ENCODE results near the gene FLNC. TPM values are rescaled to one million over a fixed set of nuclear protein-coding genes. Genes with fewer than 3 reads are reported as not detected.
A peak's percentile ranks its signal among the peaks of the same experiment; 100 is the strongest.

Gene FLNC
- total and polyA plus RNA-seq, 9 of the 15 experiments (the other 6 are each of a cell fraction or from before 2014, with no cell fraction given) = 0.90 to 155 (median 28.8) TPM

GRCh38 chr7:128844777-128845311 is 14.6 kb downstream of the FLNC start:
- no peak for FAIRE-seq
- Histone ChIP-seq H4K20me1 (replicated peaks; ENCODE audit: control insufficient read depth, insufficient read depth, low read length) (peaks cover 25% of the 10 kb centered on the region), H3K9ac (ENCODE audit: insufficient read depth in 1 of 2, low read depth in 2 of 2, low read length in 2 of 2) (peak overlapping the region in 1 of 2 experiments; percentile 73; a peak in 2 of 4 replicates), H3K4me1 (replicated peaks in 1 of 2; ENCODE audit: control insufficient read depth in 2 of 2, insufficient read depth in 2 of 2, low read length in 2 of 2) (peaks cover 0 to 43% of the 10 kb centered on the region in 2 experiments; a peak in 2 of 5 replicates), H3K36me3 (ENCODE audit: control insufficient read depth, insufficient read depth, low read length) (peaks cover 100% of the 10 kb centered on the region; the same call in 2 of the 3 replicates), H3K9me3 (replicated peaks; ENCODE audit: control insufficient read depth, insufficient read depth, low read depth, low read length) (no peaks in the 10 kb centered on the region), H3K4me2 (ENCODE audit: insufficient read depth, low read length) (no peak overlapping the region), H3K79me2 (ENCODE audit: control insufficient read depth, insufficient read depth, low read length) (no peaks in the 10 kb centered on the region), H3K9me1 (ENCODE audit: control insufficient read depth, insufficient read depth, low read length) (peaks cover 10% of the 10 kb centered on the region), H3K27me3 (ENCODE audit: control insufficient read depth in 2 of 2, insufficient read depth in 2 of 2, low read length in 2 of 2) (no peaks in the 10 kb centered on the region), H2AFZ (ENCODE audit: low read depth, low read length) (no peak overlapping the region), H3K4me3 (no peak overlapping the region), H3K27ac (ENCODE audit: extremely low read depth, low read depth, low read length) (no peak overlapping the region)
- 94% methylated on average over 25 of the region's 25 CpGs for WGBS (ENCODE audit: insufficient coverage, low coverage, missing lambda C conversion rate)
- in situ Hi-C loops (cut with MboI) (no loop called here), intact Hi-C loops (cut with micrococcal nuclease) (no loop called here)
- ChIA-PET POLR2A (interaction anchor here (0.7 to 1.7 kb wide), 6 partner anchors 8 to 167 kb away, joined by 3 to 6 read pairs (median 4); no protein-coding TSS in a partner anchor), CTCF (ENCODE audit: low intra/inter-chr PET ratio) (no interaction called here)
- BruUV-seq (replicated peaks) = no TSS peak
- DNase-seq (ENCODE audit: extremely low read depth in 1 of 4, low spot score in 3 of 4) = no peak
- no peak for TF ChIP-seq PRMT5 (CRISPR knock-in tag; IDR thresholded peaks at IDR 0.05)
- no peak for TF ChIP-seq NR2C1 (IDR thresholded peaks at IDR 0.05)
- no peak for TF ChIP-seq NR2C1 (tag; IDR thresholded peaks at IDR 0.05)
- TF ChIP-seq POLR2G (IDR thresholded peaks at IDR 0.05; ENCODE audit: low read depth, low read length) = peak; percentile 77
- TF ChIP-seq ARID3B (CRISPR knock-in tag; IDR thresholded peaks at IDR 0.05; ENCODE audit: borderline replicate concordance) = no peak
- peak; percentile 61 for TF ChIP-seq RBFOX2 (IDR thresholded peaks at IDR 0.05; ENCODE audit: low read depth, low read length)
- no peak for TF ChIP-seq SMC3 (conservative IDR thresholded peaks at IDR 0.05; ENCODE audit: insufficient read depth, low read depth, low read length)
- no peak for TF ChIP-seq MXD1 (CRISPR knock-in tag; IDR thresholded peaks at IDR 0.05; ENCODE audit: borderline replicate concordance, poor library complexity, severe bottlenecking)
- TF ChIP-seq TARDBP (IDR thresholded peaks at IDR 0.05) = no peak
- TF ChIP-seq HIVEP1 (CRISPR knock-in tag; IDR thresholded peaks at IDR 0.05) = no peak
- TF ChIP-seq MBD1 (CRISPR knock-in tag; IDR thresholded peaks at IDR 0.05) = no peak
- TF ChIP-seq E2F3 (CRISPR knock-in tag; IDR thresholded peaks at IDR 0.05) = no peak
- no peak for TF ChIP-seq NR1H2 (CRISPR knock-in tag; IDR thresholded peaks at IDR 0.05)
- TF ChIP-seq SIN3B (IDR thresholded peaks at IDR 0.05; ENCODE audit: low read depth) = no peak
- TF ChIP-seq MYBL2 (IDR thresholded peaks at IDR 0.05; ENCODE audit: low read depth) = no peak
- TF ChIP-seq MYBL2 (CRISPR knock-in tag; IDR thresholded peaks at IDR 0.05; ENCODE audit: borderline replicate concordance) = no peak
- peak; percentile 89 for TF ChIP-seq RBM22 (IDR thresholded peaks at IDR 0.05; ENCODE audit: low read depth, low read length, poor library complexity, severe bottlenecking)
- no peak for TF ChIP-seq U2AF1 (optimal IDR thresholded peaks at IDR 0.05; ENCODE audit: low read depth, low read length)
- no peak for TF ChIP-seq TEAD4 (IDR thresholded peaks at IDR 0.05; ENCODE audit: low read length)
- 0 out of 2 replicates have a peak, but pooled peaks have one; percentile 67 for TF ChIP-seq TEAD4 (CRISPR knock-in tag; IDR thresholded peaks at IDR 0.05; ENCODE audit: borderline replicate concordance)
- no peak for ATAC-seq
